Uterus (tissue), 2 donors: ENCODE data around the gene LCAT.

Source experiments
- CTCF ChIP-seq, 4 experiments: fragments of 200-600 bp in 2 of 4; fragments of 450-650 bp in 2 of 4; sonication (generic) in 2 of 4; IDR thresholded peaks; one replicate each; pipeline ENCODE4 v1.5.1; 2016 to 2019; ENCODE audit warnings: antibody characterized with exemption in 4 of 4, mild to moderate bottlenecking in 2 of 4, moderate library complexity in 1 of 4
- POLR2A ChIP-seq, 2 donors: fragments of 450-650 bp; IDR thresholded peaks; one replicate each; pipeline ENCODE4 v1.6.1; 2016; ENCODE audit warnings: antibody characterized with exemption in 2 of 2, mild to moderate bottlenecking in 1 of 2, moderate library complexity in 1 of 2

- TF ChIP-seq POLR2A (IDR thresholded peaks at IDR 0.05), result no peak
- TF ChIP-seq CTCF (IDR thresholded peaks at IDR 0.05), result no peak
These were observed 7.6 kb upstream of the LCAT start for GRCh38 chr16:67951485-67951884.
